Testis (tissue), 3 donors: ENCODE data around the gene EMC8. TPM values are rescaled to one million over a fixed set of nuclear protein-coding genes. Genes with fewer than 3 reads are reported as not detected.
A peak's percentile ranks its signal among the peaks of the same experiment; 100 is the strongest.

Experiments used
- DNase-seq: peaks from one replicate; pipeline ENCODE4 v3.0.0-alpha.2; 2019
- H3K27ac ChIP-seq, 2 donors: fragments of 200-600 bp; sonication (generic); one replicate each; pipeline ENCODE4 v1.5.1; 2019
- H3K27me3 ChIP-seq: fragments of 200-600 bp; sonication (generic); one replicate; pipeline ENCODE4 v1.5.1; 2019
- H3K36me3 ChIP-seq: fragments of 200-600 bp; sonication (generic); one replicate; pipeline ENCODE4 v1.5.1; 2017; ENCODE audit warnings: low read depth; ENCODE audit errors: missing control alignments
- H3K4me1 ChIP-seq: fragments of 200-600 bp; sonication (generic); one replicate; pipeline ENCODE4 v1.5.1; 2019
- H3K4me3 ChIP-seq, 2 donors: fragments of 200-600 bp; sonication (generic); one replicate each; pipeline ENCODE4 v1.5.1; 2017 to 2019
- H3K9me3 ChIP-seq: fragments of 200-600 bp; sonication (generic); one replicate; pipeline ENCODE4 v1.5.1; 2017
- CTCF ChIP-seq, 3 experiments: fragments of 450-650 bp in 2 of 3; fragments of 200-600 bp in 1 of 3; sonication (generic) in 1 of 3; IDR thresholded peaks; one replicate each; pipeline ENCODE4 v1.5.1; 2016 to 2019; ENCODE audit warnings: antibody characterized with exemption in 3 of 3, mild to moderate bottlenecking in 2 of 3, moderate library complexity in 1 of 3
- POLR2A ChIP-seq: fragments of 450-650 bp; IDR thresholded peaks from one replicate; pipeline ENCODE4 v1.6.1; 2017; ENCODE audit warnings: antibody characterized with exemption, mild to moderate bottlenecking, moderate library complexity
- WGBS, 2 donors: methylation state at CpG; one replicate each; pipeline ENCODE4 v1.1.5; 2018; 5-methylcytosine and 5-hydroxymethylcytosine counted together
- intact Hi-C: fragments of 100-400 bp; cut with DNase I; formaldehyde crosslinking; loops from one replicate; pipeline ENCODE4 v1.15.1; 2023; ENCODE audit warnings: low total_unique reads
- polyA plus RNA-seq: library from polyadenylated mRNA; stranded (reverse); fragments of 350-450 nt; fragmentation: Illumina TruSeq; extraction: RNeasy Lipid Tissue Mini Kit (QIAGEN cat#74804); gene quantifications from one replicate; pipeline ENCODE4 v1.2.3, GENCODE V29; 2014; ENCODE audit warnings: low read depth, low replicate concordance; ENCODE audit not compliant: insufficient read depth
- total RNA-seq, 2 donors: library from RNA; depleted of rRNA; stranded (reverse); fragments of >200 nt; gene quantifications; one replicate each; pipeline ENCODE4 v1.2.3, GENCODE V29; 2016

The EMC8 gene
- total and polyA plus RNA-seq, 3 donors from 2014 or later: 38.7 to 57.3 (median 44.2) TPM

GRCh38 chr16:85751698-85752501 is 47.4 kb downstream of the EMC8 start:
- no peak overlapping the region for H3K4me3 ChIP-seq
- intact Hi-C loops: no loop called here
- no peak overlapping the region for H3K27ac ChIP-seq

GRCh38 chr16:85750827-85751697 is 48.3 kb downstream of the EMC8 start, which contains the start of gene C16orf74:
TSS of gene C16orf74 (minus strand) at chr16:85751096. CDS start at chr16:85735217, 15,879 bp downstream.
- H3K4me3 ChIP-seq: peak within 1 kb of the TSS; percentile 53 to 60
- no peak within 1 kb of the TSS for H3K27ac ChIP-seq
- peaks cover 8% of the 10 kb centered on the region for H3K4me1 ChIP-seq
- H3K27me3 ChIP-seq: no peaks in the 10 kb centered on the region
- DNase-seq: peak; percentile 31
- intact Hi-C loops: no loop called here
- 8 to 19% methylated on average over 8 to 67 of the region's 96 CpGs for WGBS, 2 donors
- TF ChIP-seq POLR2A: no peak
- TF ChIP-seq CTCF (IDR thresholded peaks at IDR 0.05): no peak
- H3K9me3 ChIP-seq: no peaks in the 10 kb centered on the region
- no peaks in the 10 kb centered on the region for H3K36me3 ChIP-seq

More at GRCh38 chr16:85751698-85752501, 47.4 kb downstream of the EMC8 start:
- H3K36me3 ChIP-seq: no peaks in the 10 kb centered on the region
- no peaks in the 10 kb centered on the region for H3K27me3 ChIP-seq
- no peaks in the 10 kb centered on the region for H3K9me3 ChIP-seq
- peaks cover 8% of the 10 kb centered on the region for H3K4me1 ChIP-seq
- 42 to 58% methylated on average over 13 to 15 of the region's 15 CpGs for WGBS, 2 donors
- no peak for TF ChIP-seq POLR2A
- no peak for TF ChIP-seq CTCF (IDR thresholded peaks at IDR 0.05)
- no peak for DNase-seq

DNA sequence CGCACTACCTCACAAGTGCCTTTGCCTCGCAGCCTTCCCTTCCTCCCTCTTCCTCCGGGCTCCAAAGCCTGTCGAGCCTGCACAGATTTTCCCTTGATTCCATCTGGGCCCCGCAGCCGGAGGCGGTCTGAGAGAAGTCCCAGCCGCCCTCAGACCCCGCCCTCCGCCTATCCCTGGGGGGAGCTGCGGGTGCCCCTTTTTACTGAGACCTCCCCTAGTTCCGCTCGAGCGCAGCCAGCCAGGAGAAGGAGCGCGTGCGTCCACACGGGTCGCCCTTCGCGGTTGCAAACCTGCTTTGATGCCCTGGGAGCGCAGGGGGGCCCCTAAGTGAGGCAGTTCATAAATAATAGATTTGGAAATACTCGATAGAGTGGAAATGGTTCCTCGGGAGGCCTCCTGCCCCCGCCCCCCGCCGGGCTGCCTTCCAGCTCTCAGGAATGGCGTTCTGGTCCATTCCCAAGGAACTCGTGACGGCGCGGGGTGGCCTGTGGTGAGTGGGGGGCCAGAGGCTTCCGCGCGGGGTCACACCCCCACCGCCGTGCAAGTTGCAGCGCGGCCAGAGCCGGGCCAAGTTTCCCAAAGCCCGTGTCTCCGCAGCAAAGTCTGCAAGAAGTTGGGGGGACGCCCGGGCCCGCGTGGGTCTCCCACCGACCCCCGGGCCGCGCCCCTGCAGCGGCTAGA is 49.1 kb downstream of the EMC8 start:
- DNase-seq: peak; percentile 22
- Histone ChIP-seq H3K9me3 (no peaks in the 10 kb centered on the region), H3K4me1 (peaks cover 8% of the 10 kb centered on the region), H3K36me3 (no peaks in the 10 kb centered on the region), H3K27me3 (no peaks in the 10 kb centered on the region), H3K4me3 (peak overlapping the region; percentile 53 to 60), H3K27ac (no peak overlapping the region)
- no peak for TF ChIP-seq POLR2A
- TF ChIP-seq CTCF (IDR thresholded peaks at IDR 0.05): no peak
- 2 to 6% methylated on average over 7 to 38 of the region's 51 CpGs for WGBS, 2 donors
- intact Hi-C loops: no loop called here

DNA sequence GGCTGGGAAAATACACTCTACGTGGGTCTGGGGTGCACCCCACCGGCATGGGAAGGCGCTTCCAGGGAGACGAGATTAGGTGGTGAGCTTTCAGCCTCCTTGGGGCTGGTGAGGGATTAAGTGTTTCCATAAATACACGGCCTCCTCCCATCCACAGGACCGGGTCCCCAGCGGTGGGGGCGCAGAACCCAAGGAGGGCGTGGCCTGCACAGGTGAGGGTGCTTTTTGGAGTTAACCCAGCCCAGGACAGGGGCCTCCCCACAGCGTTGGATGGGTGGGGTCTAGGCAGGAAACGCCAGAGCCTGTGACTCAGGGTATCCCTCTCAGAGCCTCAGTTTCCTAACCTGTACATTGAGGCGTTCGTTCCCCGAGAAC is 49.6 kb downstream of the EMC8 start:
- peaks cover 8% of the 10 kb centered on the region for H3K4me1 ChIP-seq
- H3K36me3 ChIP-seq: no peaks in the 10 kb centered on the region
- peak overlapping the region; percentile 53 to 60 for H3K4me3 ChIP-seq
- no peaks in the 10 kb centered on the region for H3K9me3 ChIP-seq
- no peaks in the 10 kb centered on the region for H3K27me3 ChIP-seq
- 26 to 55% methylated on average over 8 to 14 of the region's 14 CpGs for WGBS, 2 donors
- intact Hi-C loops: no loop called here
- no peak overlapping the region for H3K27ac ChIP-seq
- DNase-seq: no peak
- no peak for TF ChIP-seq POLR2A
- TF ChIP-seq CTCF (IDR thresholded peaks at IDR 0.05): no peak
